OCI-LY3 (cell line): ENCODE results near the gene SART3.

ENCODE experiments used
- H2AFZ ChIP-seq: fragments of 200-600, 300-600 bp; shearing (Covaris generic); 2 replicates; pipeline ENCODE4 v1.6.0; 2014; ENCODE audit warnings: antibody characterized with exemption, low read depth, low read length
- H3K27ac ChIP-seq: fragments of 200-600, 300-600 bp; sonication (generic); 2 replicates; pipeline ENCODE4 v1.5.1; 2014; ENCODE audit warnings: mild to moderate bottlenecking, low read length, moderate library complexity, mixed read lengths
- H3K27me3 ChIP-seq: fragments of 200-600, 300-600 bp; sonication (generic); 2 replicates; pipeline ENCODE4 v1.6.1; 2014; ENCODE audit warnings: low read depth, low read length, mixed read lengths
- H3K36me3 ChIP-seq: fragments of 200-600, 300-600 bp; sonication (generic); replicated peaks from 2 replicates; pipeline ENCODE3; 2014; ENCODE audit warnings: low read depth, low read length, mixed read lengths
- H3K4me1 ChIP-seq: fragments of 300-600, 200-600 bp; sonication (generic); 2 replicates; pipeline ENCODE4 v1.6.1; 2014; ENCODE audit warnings: low read length, mixed read lengths
- H3K4me2 ChIP-seq: fragments of 200-600, 300-600 bp; sonication (generic); 2 replicates; pipeline ENCODE4 v1.6.1; 2014; ENCODE audit warnings: low read length, mixed read lengths
- H3K4me3 ChIP-seq: fragments of 300-600, 200-600 bp; sonication (generic); 2 replicates; pipeline ENCODE4 v1.5.1; 2014; ENCODE audit warnings: antibody characterized with exemption, mild to moderate bottlenecking, low read length, moderate library complexity
- H3K79me2 ChIP-seq: fragments of 300-600, 200-600 bp; shearing (Covaris generic); 2 replicates; pipeline ENCODE4 v1.6.1; 2014; ENCODE audit warnings: mild to moderate bottlenecking, low read length, mixed read lengths
- H3K9ac ChIP-seq: fragments of 300-600, 200-600 bp; shearing (Covaris generic); 2 replicates; pipeline ENCODE4 v1.6.0; 2014; ENCODE audit warnings: mild to moderate bottlenecking, low read length, moderate library complexity
- H3K9me3 ChIP-seq: fragments of 200-600, 300-600 bp; shearing (Covaris generic); 2 replicates; pipeline ENCODE4 v1.6.1; 2014; ENCODE audit warnings: low read length, mixed read lengths; ENCODE audit not compliant: insufficient read depth
- H4K20me1 ChIP-seq: fragments of 200-600, 300-600 bp; sonication (generic); 2 replicates; pipeline ENCODE4 v1.6.1; 2016; ENCODE audit warnings: low read length, mixed read lengths; ENCODE audit not compliant: insufficient read depth
- CTCF ChIP-seq: fragments of 200-600, 300-600 bp; sonication (generic); IDR thresholded peaks from 2 replicates; pipeline ENCODE4 v1.5.1; 2014; ENCODE audit warnings: antibody characterized with exemption, low read length, low read depth
- EZH2phosphoT487 ChIP-seq: fragments of 200-600 bp; shearing (Covaris generic); IDR thresholded peaks from 2 replicates; pipeline ENCODE4 v1.6.1; 2018; ENCODE audit warnings: antibody characterized with exemption, mixed run types, low read depth

The SART3 gene

GRCh38 chr12:108605000-108605689 is 44.2 kb upstream of the SART3 start:
- H3K4me3 ChIP-seq = no peak overlapping the region
- no peaks in the 10 kb centered on the region for H3K36me3 ChIP-seq
- H3K4me2 ChIP-seq = no peak overlapping the region
- H3K79me2 ChIP-seq = no peaks in the 10 kb centered on the region
- H3K27ac ChIP-seq = no peak overlapping the region
- no peaks in the 10 kb centered on the region for H3K4me1 ChIP-seq
- H3K27me3 ChIP-seq = peaks cover 12% of the 10 kb centered on the region
- H4K20me1 ChIP-seq = no peaks in the 10 kb centered on the region
- no peak for TF ChIP-seq CTCF
- TF ChIP-seq EZH2phosphoT487 = no peak
- no peaks in the 10 kb centered on the region for H3K9me3 ChIP-seq
- H3K9ac ChIP-seq = no peak overlapping the region
- H2AFZ ChIP-seq = no peak overlapping the region

DNA sequence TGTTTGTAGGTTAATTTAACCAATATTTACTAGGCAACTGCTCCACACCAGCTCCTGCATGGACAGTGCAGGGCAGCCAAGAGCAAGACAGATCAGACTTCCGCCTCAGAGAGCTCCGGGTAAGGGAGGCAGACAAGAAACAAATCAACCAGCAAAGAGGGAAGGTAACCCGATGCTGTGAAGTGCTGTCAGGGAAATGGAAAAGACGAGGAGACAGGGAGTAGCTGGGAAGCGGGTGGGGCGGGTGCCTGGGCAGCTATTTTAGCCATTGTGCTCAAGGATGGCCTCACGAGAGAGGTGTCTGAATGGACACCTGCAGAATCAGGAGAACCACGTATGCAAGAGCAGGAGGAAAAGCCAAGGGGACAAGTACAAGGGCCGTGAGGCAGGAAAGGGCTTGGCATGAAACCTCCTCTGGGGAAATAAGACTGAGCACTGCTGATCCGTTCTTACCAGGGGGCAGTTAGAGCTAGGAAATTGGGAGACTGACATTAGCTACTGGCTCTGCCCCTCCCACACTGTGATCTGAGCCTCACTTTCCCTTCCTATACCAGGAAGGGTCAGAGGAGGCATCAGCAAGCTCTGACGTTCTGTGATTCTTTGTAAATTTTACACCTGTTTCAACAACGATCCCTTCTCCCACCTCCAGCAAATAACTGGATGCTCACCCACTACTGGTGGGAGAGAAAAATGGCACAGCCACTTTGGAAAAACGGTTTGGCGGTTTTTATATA is 43.4 kb upstream of the SART3 start:
- Histone ChIP-seq H3K9me3 (no peaks in the 10 kb centered on the region), H2AFZ (no peak overlapping the region), H3K4me3 (no peak overlapping the region), H3K36me3 (no peaks in the 10 kb centered on the region), H3K27me3 (peaks cover 12% of the 10 kb centered on the region), H3K27ac (no peak overlapping the region), H3K4me1 (no peaks in the 10 kb centered on the region), H4K20me1 (no peaks in the 10 kb centered on the region), H3K4me2 (no peak overlapping the region), H3K9ac (no peak overlapping the region), H3K79me2 (no peaks in the 10 kb centered on the region)
- TF ChIP-seq EZH2phosphoT487 = no peak
- TF ChIP-seq CTCF = no peak

DNA sequence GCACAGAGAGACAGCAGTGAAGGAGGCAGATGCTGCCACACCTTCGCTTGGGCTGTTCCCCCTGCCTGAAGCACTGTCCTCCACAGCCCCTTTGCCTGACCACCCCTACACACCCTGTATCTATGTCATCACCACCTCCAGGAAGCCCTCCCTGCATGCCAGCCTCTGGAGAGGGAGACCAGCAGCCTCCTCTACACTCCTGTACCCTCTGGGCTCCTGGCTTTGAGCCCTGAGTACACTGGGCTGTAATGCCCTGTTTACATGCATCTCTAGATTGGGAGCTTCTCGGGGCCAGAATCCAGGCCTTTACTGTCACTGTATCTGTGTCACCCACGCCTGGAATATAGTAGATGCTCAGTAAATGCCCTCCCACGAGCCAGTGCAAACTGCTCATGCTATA is 42.8 kb upstream of the SART3 start:
- Histone ChIP-seq H4K20me1 (no peaks in the 10 kb centered on the region), H3K4me2 (no peak overlapping the region), H3K4me3 (no peak overlapping the region), H3K79me2 (no peaks in the 10 kb centered on the region), H3K27ac (no peak overlapping the region), H2AFZ (no peak overlapping the region), H3K27me3 (peaks cover 12% of the 10 kb centered on the region), H3K4me1 (no peaks in the 10 kb centered on the region), H3K9me3 (no peaks in the 10 kb centered on the region), H3K36me3 (no peaks in the 10 kb centered on the region), H3K9ac (no peak overlapping the region)
- TF ChIP-seq CTCF (no peak), EZH2phosphoT487 (no peak)

DNA sequence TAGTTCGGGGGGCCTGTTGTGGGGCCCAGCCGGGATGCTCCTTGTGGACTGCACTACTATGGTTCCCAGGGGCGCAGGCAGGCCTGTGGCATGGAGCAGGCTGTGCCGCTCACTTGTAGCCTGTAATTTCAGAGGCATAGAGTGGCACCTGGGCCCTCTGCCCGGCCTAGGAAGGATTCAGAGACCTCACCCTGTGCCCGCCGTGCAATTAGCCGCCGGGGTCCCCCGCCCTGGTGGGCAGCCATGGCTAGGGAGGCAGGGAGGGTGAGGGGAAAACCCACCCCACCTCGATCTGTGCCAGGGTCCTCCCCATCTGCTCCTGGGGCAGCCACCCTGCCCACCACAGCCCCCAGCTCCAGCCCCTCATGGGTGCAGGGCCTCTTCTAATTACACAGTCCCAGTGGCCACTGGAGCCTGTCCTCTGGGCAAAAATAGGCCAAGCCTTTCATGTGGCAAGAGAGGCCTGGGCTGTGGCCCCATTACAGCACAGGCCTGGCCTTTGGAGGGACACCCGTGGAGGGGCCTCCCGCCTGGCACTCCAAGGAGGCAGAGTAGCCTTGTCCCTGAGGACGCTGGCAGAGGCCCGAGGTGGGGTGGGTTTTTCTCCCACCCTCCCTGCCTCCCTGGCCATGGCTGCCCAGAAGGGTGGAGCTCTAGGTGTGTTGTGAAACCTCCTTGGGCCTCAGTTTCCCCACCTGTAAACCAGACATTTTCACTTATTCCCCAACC is 42.2 kb upstream of the SART3 start:
- Histone ChIP-seq H3K9me3 (no peaks in the 10 kb centered on the region), H3K4me2 (no peak overlapping the region), H3K9ac (no peak overlapping the region), H3K36me3 (no peaks in the 10 kb centered on the region), H4K20me1 (no peaks in the 10 kb centered on the region), H3K4me3 (no peak overlapping the region), H3K4me1 (peaks cover 3% of the 10 kb centered on the region), H3K27ac (no peak overlapping the region), H3K79me2 (no peaks in the 10 kb centered on the region), H3K27me3 (peaks cover 14% of the 10 kb centered on the region), H2AFZ (no peak overlapping the region)
- TF ChIP-seq CTCF (no peak), EZH2phosphoT487 (no peak)
